GM13977 (cell line): ENCODE results near the gene FOXS1.

Experiments
- DNase-seq: peaks from one replicate; pipeline ENCODE4 v3.0.0; 2012; ENCODE audit warnings: low spot score
- CTCF ChIP-seq: IDR thresholded peaks from 2 replicates; pipeline ENCODE4 v1.5.1; 2012; ENCODE audit warnings: mild to moderate bottlenecking, control low read depth; ENCODE audit not compliant: insufficient read depth; ENCODE audit errors: extremely low read depth, missing control alignments
- in situ Hi-C: fragments of 300-500 bp; cut with MboI; formaldehyde crosslinking; loops from one replicate; pipeline ENCODE4 v1.12.0; 2022; ENCODE audit warnings: low sequenced_read_pairs, low pct_unique_long_range_greater_than_20kb, mixed read lengths, inconsistent platforms; ENCODE audit not compliant: unreplicated experiment

FOXS1 gene

GRCh38 chr20:31824125-31824485 is 21.3 kb downstream of the FOXS1 start:
- DNase-seq = no peak
- in situ Hi-C loops = no loop called here

GRCh38 chr20:31823360-31824124 is 21.9 kb downstream of the FOXS1 start:
- no peak for TF ChIP-seq CTCF
- no peak for DNase-seq
- in situ Hi-C loops = no loop called here

More at GRCh38 chr20:31824125-31824485, 21.3 kb downstream of the FOXS1 start:
- TF ChIP-seq CTCF = no peak

- in situ Hi-C loops = no loop called here
- peak; percentile 97 for TF ChIP-seq CTCF
- peak; percentile 94 for DNase-seq
Observed at GRCh38 chr20:31822421-31823330, 22.7 kb downstream of the FOXS1 start.

GRCh38 chr20:31821427-31821826 is 24.0 kb downstream of the FOXS1 start:
- no peak for DNase-seq
- in situ Hi-C loops = no loop called here
- TF ChIP-seq CTCF = no peak

GRCh38 chr20:31820228-31820627 is 25.2 kb downstream of the FOXS1 start:
- in situ Hi-C loops = no loop called here
- TF ChIP-seq CTCF = no peak
- no peak for DNase-seq

- in situ Hi-C loops = no loop called here
- DNase-seq = no peak
- TF ChIP-seq CTCF = no peak
Observed at GRCh38 chr20:31819083-31819784, 26.2 kb downstream of the FOXS1 start, which contains the start of gene MYLK2. TSS of gene MYLK2 (plus strand) at chr20:31819356. CDS start at chr20:31819581, 225 bp downstream.
